Progenitor cell of endocrine pancreas (in vitro differentiated cells): ENCODE data around the gene PKIG. TPM values are rescaled to one million over a fixed set of nuclear protein-coding genes. Genes with fewer than 3 reads are reported as not detected.

Experiments
- DNase-seq: peaks from one replicate; pipeline ENCODE4 v3.0.0; 2021; ENCODE audit warnings: low spot score; ENCODE audit not compliant: unreplicated experiment
- H3K27ac Mint-ChIP-seq: 2 replicates; pipeline ENCODE4 v1.8.0; 2021; ENCODE audit warnings: mild to moderate bottlenecking, moderate library complexity, mixed read lengths
- H3K27me3 Mint-ChIP-seq: 2 replicates; pipeline ENCODE4 v1.8.0; 2021; ENCODE audit warnings: mixed read lengths
- H3K36me3 Mint-ChIP-seq: 2 replicates; pipeline ENCODE4 v1.8.0; 2022; ENCODE audit warnings: mixed read lengths; ENCODE audit not compliant: insufficient read depth
- H3K4me1 Mint-ChIP-seq: 2 replicates; pipeline ENCODE4 v1.8.0; 2021; ENCODE audit warnings: low read depth, mixed read lengths
- H3K4me3 Mint-ChIP-seq: 2 replicates; pipeline ENCODE4 v1.8.0; 2021; ENCODE audit warnings: low read depth, mild to moderate bottlenecking, moderate library complexity, mixed read lengths
- H3K9me3 Mint-ChIP-seq: 2 replicates; pipeline ENCODE4 v1.8.0; 2021; ENCODE audit warnings: low read depth, mixed read lengths
- CTCF ChIP-seq: fragments of 200-600 bp; sonication (generic); IDR thresholded peaks from one replicate; pipeline ENCODE4 v1.5.0; 2021; ENCODE audit warnings: antibody characterized with exemption, mild to moderate bottlenecking; ENCODE audit not compliant: unreplicated experiment
- total RNA-seq: library from RNA; stranded (reverse); gene quantifications from 2 replicates; pipeline ENCODE4 v1.2.1, GENCODE V29; 2021

The PKIG gene
- total RNA-seq, 1 donor from 2014 or later, result 36.5 TPM

DNA sequence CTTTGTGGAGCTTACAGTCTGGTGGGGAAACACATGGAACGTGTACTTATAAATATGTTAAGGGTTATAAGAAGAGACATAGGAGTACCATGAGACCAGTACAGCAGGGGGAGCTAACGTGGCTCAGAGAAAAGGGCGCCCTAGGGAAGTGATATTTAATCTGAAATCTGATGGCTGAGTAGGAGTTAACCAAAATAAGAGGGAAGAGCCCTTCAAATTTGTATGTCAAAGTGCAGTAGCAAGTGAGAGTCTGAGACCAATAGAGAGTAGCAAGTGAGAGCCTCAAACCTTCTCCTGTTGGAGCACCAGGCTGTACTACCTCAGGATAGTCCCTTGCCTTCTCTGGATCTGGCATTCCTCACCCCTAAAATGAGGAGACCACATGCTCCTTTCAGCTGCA, 6.1 kb upstream of the PKIG start:
- Mint-ChIP-seq H3K4me3 (no peak overlapping the region), H3K27ac (no peak overlapping the region), H3K36me3 (no peaks in the 10 kb centered on the region)

GRCh38 chr20:44579313-44580081, 2.9 kb upstream of the PKIG start:
- DNase-seq, result no peak
- peaks cover 5% of the 10 kb centered on the region for H3K4me1 Mint-ChIP-seq
- no peaks in the 10 kb centered on the region for H3K36me3 Mint-ChIP-seq
- no peaks in the 10 kb centered on the region for H3K27me3 Mint-ChIP-seq
- no peak for TF ChIP-seq CTCF
- no peak overlapping the region for H3K4me3 Mint-ChIP-seq
- no peak overlapping the region for H3K27ac Mint-ChIP-seq
- peaks cover 3% of the 10 kb centered on the region for H3K9me3 Mint-ChIP-seq

More for the DNA sequence above, 6.1 kb upstream of the PKIG start:
- H3K4me1 Mint-ChIP-seq, result peaks cover 5% of the 10 kb centered on the region
- no peaks in the 10 kb centered on the region for H3K27me3 Mint-ChIP-seq
- peaks cover 3% of the 10 kb centered on the region for H3K9me3 Mint-ChIP-seq
- no peak for TF ChIP-seq CTCF
- no peak for DNase-seq

DNA sequence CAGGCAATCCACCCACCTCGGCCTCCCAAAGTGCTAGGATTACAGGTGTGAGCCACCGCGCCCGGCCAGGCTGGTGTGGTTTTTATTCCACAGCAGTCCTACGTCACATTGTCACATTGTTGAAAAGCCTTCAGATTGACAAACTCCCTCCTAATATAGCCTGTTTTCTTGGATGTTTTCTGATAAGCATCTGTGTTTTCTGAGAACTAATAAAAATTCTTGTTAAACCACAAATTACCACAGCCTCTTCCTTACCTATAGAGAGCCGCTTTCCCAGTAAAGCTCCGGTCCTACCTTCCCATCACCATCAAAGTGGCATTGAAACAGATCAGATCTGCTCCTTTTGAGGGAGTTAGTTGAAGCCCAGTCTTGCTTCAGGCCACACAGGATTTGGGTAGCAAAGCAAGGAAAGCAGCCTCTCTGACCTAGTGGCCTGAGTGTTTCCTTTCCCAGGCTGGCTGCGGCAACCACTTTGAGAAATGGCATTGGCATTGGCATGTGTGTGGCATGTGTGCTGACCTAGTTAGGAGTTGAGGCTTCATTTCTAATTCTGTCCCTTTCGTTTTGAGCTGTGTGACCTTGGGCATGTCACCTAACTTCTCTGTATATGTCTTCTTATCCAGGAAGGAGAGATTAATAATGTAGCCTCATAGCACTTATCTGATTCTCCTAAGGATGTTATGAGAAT, 1.7 kb upstream of the PKIG start:
- peaks cover 6% of the 10 kb centered on the region for H3K4me1 Mint-ChIP-seq
- H3K9me3 Mint-ChIP-seq, result peaks cover 3% of the 10 kb centered on the region
- DNase-seq, result no peak
- no peak for TF ChIP-seq CTCF
- no peak overlapping the region for H3K4me3 Mint-ChIP-seq
- no peak overlapping the region for H3K27ac Mint-ChIP-seq
- H3K27me3 Mint-ChIP-seq, result no peaks in the 10 kb centered on the region
- H3K36me3 Mint-ChIP-seq, result no peaks in the 10 kb centered on the region

DNA sequence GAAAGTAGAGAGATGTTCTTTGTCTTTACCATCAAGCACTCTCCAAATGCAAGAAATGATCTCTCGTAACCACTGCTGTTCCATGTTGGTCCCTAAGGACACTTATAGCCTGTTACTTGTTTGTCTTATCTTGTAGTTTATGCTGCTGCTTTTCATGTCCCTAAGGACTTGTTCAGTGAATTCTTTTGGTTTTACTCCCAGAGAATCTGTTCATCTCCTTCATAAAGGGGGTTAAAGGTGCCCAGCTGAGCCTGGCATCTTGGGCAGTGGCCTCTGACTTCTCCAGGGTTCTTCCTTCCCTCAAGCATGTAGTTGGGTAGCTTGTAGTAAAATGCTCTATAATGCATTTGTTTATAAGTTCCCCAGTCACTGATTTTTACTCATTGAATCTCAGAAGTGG, 864 bp upstream of the PKIG start:
- Mint-ChIP-seq H3K27ac (no peak overlapping the region), H3K36me3 (no peaks in the 10 kb centered on the region), H3K27me3 (no peaks in the 10 kb centered on the region), H3K4me3 (no peak overlapping the region), H3K9me3 (peaks cover 3% of the 10 kb centered on the region), H3K4me1 (peaks cover 2% of the 10 kb centered on the region)
- TF ChIP-seq CTCF, result no peak
- no peak for DNase-seq

DNA sequence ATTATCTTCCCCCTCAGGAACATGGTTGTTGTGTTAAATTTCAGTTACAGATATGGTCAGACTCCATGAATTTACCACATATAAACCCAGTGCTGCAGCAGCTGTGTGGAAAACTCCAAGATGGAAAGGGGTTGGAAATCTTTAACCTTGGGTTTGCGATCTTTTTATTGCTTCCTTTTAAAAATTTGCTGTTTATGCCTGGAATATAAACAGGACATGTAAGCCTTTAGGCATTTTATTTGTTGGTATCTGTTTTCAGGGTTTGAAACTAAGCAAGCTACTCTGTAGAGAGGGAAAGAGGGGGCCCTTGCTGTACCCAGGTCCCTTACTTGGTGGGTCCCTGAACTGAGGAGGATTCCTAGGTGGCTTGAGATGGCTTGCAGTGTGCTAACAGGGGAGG, 778 bp downstream of the PKIG start:
- no peaks in the 10 kb centered on the region for H3K27me3 Mint-ChIP-seq
- no peak for TF ChIP-seq CTCF
- no peak for DNase-seq
- H3K36me3 Mint-ChIP-seq, result no peaks in the 10 kb centered on the region
- H3K9me3 Mint-ChIP-seq, result peaks cover 3% of the 10 kb centered on the region
- H3K4me1 Mint-ChIP-seq, result peaks cover 4% of the 10 kb centered on the region
- H3K4me3 Mint-ChIP-seq, result no peak overlapping the region
- H3K27ac Mint-ChIP-seq, result no peak overlapping the region
